ENCODE results near the gene ACTL10. TPM values are rescaled to one million over a fixed set of nuclear protein-coding genes. Genes with fewer than 3 reads are reported as not detected.

Gene ACTL10
- total RNA-seq, 2 experiments from 2014 or later: 5.6 to 11.7 TPM

- ChIA-PET POLR2A (no interaction called here), CTCF (ENCODE audit: unreplicated experiment) (interaction anchor here (0.6 kb wide), 1 partner anchor 10 kb away, joined by 3 read pairs; no protein-coding TSS in a partner anchor)
- H3K4me1 ChIP-seq (ENCODE audit: insufficient read depth, low read length, poor library complexity, severe bottlenecking): peaks cover 19% of the 10 kb centered on the region
- H3K27ac ChIP-seq (ENCODE audit: low read depth, low read length, poor library complexity, severe bottlenecking): no peak overlapping the region
- no peak for DNase-seq (ENCODE audit: low spot score)
- no peak overlapping the region for H3K4me2 ChIP-seq (ENCODE audit: low read length)
- intact Hi-C loops (cut with micrococcal nuclease; ENCODE audit: unreplicated experiment): loop anchor here (1.0 to 5.0 kb wide), 4 partner anchors 85 to 252 kb away; partner anchors contain the start of gene CDK5RAP1
- H2AFZ ChIP-seq (ENCODE audit: low read length): no peak overlapping the region
- no peak overlapping the region for H3K4me3 ChIP-seq (ENCODE audit: low read depth, low read length, poor library complexity, severe bottlenecking)
- no peaks in the 10 kb centered on the region for H3K79me2 ChIP-seq (ENCODE audit: insufficient read depth, low read depth, low read length)
- no TSS peak for BruUV-seq (replicated peaks)
- TF ChIP-seq CTCF (conservative IDR thresholded peaks at IDR 0.05; ENCODE audit: low read length) (no peak), EZH2phosphoT487 (IDR thresholded peaks at IDR 0.05; ENCODE audit: borderline replicate concordance, low read depth, low read length) (no peak)
- no peaks in the 10 kb centered on the region for H3K9me2 ChIP-seq (ENCODE audit: insufficient read depth, low read length)
- H3K36me3 ChIP-seq (ENCODE audit: insufficient read depth, low read length): peaks cover 22% of the 10 kb centered on the region; the same call in 1 of the 2 replicates
- H3K9me3 ChIP-seq (ENCODE audit: low read length): no peaks in the 10 kb centered on the region
- no peaks in the 10 kb centered on the region for H4K20me1 ChIP-seq (ENCODE audit: insufficient read depth, low read length)
These were observed 12.7 kb upstream of the ACTL10 start for GRCh38 chr20:33653900-33654596.

- Histone ChIP-seq H3K4me1 (ENCODE audit: insufficient read depth, low read length, poor library complexity, severe bottlenecking) (peaks cover 19% of the 10 kb centered on the region), H3K27ac (ENCODE audit: low read depth, low read length, poor library complexity, severe bottlenecking) (no peak overlapping the region), H3K4me3 (ENCODE audit: low read depth, low read length, poor library complexity, severe bottlenecking) (no peak overlapping the region), H4K20me1 (ENCODE audit: insufficient read depth, low read length) (no peaks in the 10 kb centered on the region), H3K79me2 (ENCODE audit: insufficient read depth, low read depth, low read length) (no peaks in the 10 kb centered on the region), H3K9me3 (ENCODE audit: low read length) (no peaks in the 10 kb centered on the region), H2AFZ (ENCODE audit: low read length) (no peak overlapping the region), H3K36me3 (ENCODE audit: insufficient read depth, low read length) (peaks cover 27% of the 10 kb centered on the region; the same call in 1 of the 2 replicates), H3K9me2 (ENCODE audit: insufficient read depth, low read length) (no peaks in the 10 kb centered on the region), H3K4me2 (ENCODE audit: low read length) (no peak overlapping the region)
- no TSS peak for BruUV-seq (replicated peaks)
- intact Hi-C loops (cut with micrococcal nuclease; ENCODE audit: unreplicated experiment): loop anchor here (5.0 kb wide), 1 partner anchor 252 kb away; the partner anchor contains the start of gene CDK5RAP1
- DNase-seq (ENCODE audit: low spot score): no peak
- no peak for TF ChIP-seq EZH2phosphoT487 (IDR thresholded peaks at IDR 0.05; ENCODE audit: borderline replicate concordance, low read depth, low read length)
- TF ChIP-seq CTCF (conservative IDR thresholded peaks at IDR 0.05; ENCODE audit: low read length): no peak
- CTCF ChIA-PET (ENCODE audit: unreplicated experiment): no interaction called here
- POLR2A ChIA-PET: no interaction called here
These were observed 12.0 kb upstream of the ACTL10 start for GRCh38 chr20:33654680-33655161.

- no peaks in the 10 kb centered on the region for H3K9me3 ChIP-seq (ENCODE audit: low read length)
- DNase-seq (ENCODE audit: low spot score): no peak
- no TSS peak for BruUV-seq (replicated peaks)
- H3K36me3 ChIP-seq (ENCODE audit: insufficient read depth, low read length): peaks cover 27% of the 10 kb centered on the region; the same call in 1 of the 2 replicates
- POLR2A ChIA-PET: no interaction called here
- peaks cover 19% of the 10 kb centered on the region for H3K4me1 ChIP-seq (ENCODE audit: insufficient read depth, low read length, poor library complexity, severe bottlenecking)
- no peak overlapping the region for H3K4me2 ChIP-seq (ENCODE audit: low read length)
- H3K9me2 ChIP-seq (ENCODE audit: insufficient read depth, low read length): no peaks in the 10 kb centered on the region
- CTCF ChIA-PET (ENCODE audit: unreplicated experiment): no interaction called here
- no peaks in the 10 kb centered on the region for H3K79me2 ChIP-seq (ENCODE audit: insufficient read depth, low read depth, low read length)
- no peak overlapping the region for H3K27ac ChIP-seq (ENCODE audit: low read depth, low read length, poor library complexity, severe bottlenecking)
- TF ChIP-seq EZH2phosphoT487 (IDR thresholded peaks at IDR 0.05; ENCODE audit: borderline replicate concordance, low read depth, low read length): no peak
- no peak overlapping the region for H2AFZ ChIP-seq (ENCODE audit: low read length)
- intact Hi-C loops (cut with micrococcal nuclease; ENCODE audit: unreplicated experiment): no loop called here
- no peaks in the 10 kb centered on the region for H4K20me1 ChIP-seq (ENCODE audit: insufficient read depth, low read length)
- H3K4me3 ChIP-seq (ENCODE audit: low read depth, low read length, poor library complexity, severe bottlenecking): no peak overlapping the region
These were observed 11.6 kb upstream of the ACTL10 start for GRCh38 chr20:33655164-33655563.
